Panc1 (cell line): ENCODE measurements around the gene DCC. TPM values are rescaled to one million over a fixed set of nuclear protein-coding genes. Genes with fewer than 3 reads are reported as not detected.

Source experiments
- ATAC-seq: fragments of 200-7000 bp; cut with Tn5 transposase; 2 replicates; pipeline ENCODE4 v1.9.1; 2020; ENCODE audit warnings: mild to moderate bottlenecking, moderate library complexity
- BruUV-seq: library from RNA; stranded (reverse); fragments of 400-500 nt; replicated peaks from 2 replicates; lab custom pipeline; 2021; lab: Mats Ljungman, UMichigan
- CTCF ChIA-PET: fragments of 300-600 bp; sonication (Branson Sonifier 250); formaldehyde crosslinking; loops from one replicate; lab custom pipeline; 2022; ENCODE audit warnings: antibody characterized with exemption; lab: Charles Lee
- POLR2A ChIA-PET: fragments of 300-600 bp; sonication (Branson Sonifier 250); formaldehyde crosslinking; loops from one replicate; lab custom pipeline; 2022; ENCODE audit warnings: antibody characterized with exemption; lab: Charles Lee
- DNase-seq: peaks from one replicate; pipeline ENCODE4 v3.0.0-alpha.2; 2010; ENCODE audit warnings: low read depth, low spot score
- H3K27ac ChIP-seq: 2 replicates; pipeline ENCODE4 v1.5.1; 2011; ENCODE audit warnings: mild to moderate bottlenecking, low read length, inconsistent platforms
- H3K27me3 ChIP-seq: fragments of 200-500 bp; sonication (Bioruptor generic); 2 replicates; pipeline ENCODE4 v1.6.0; 2014; ENCODE audit warnings: low read length, inconsistent platforms; ENCODE audit not compliant: control insufficient read depth, insufficient read depth
- H3K36me3 ChIP-seq: fragments of 200-500 bp; sonication (Bioruptor generic); 2 replicates; pipeline ENCODE4 v1.5.1; 2014; ENCODE audit warnings: inconsistent platforms, mild to moderate bottlenecking, low read length, moderate library complexity; ENCODE audit not compliant: control insufficient read depth, insufficient read depth
- H3K4me1 ChIP-seq: 2 replicates; pipeline ENCODE4 v1.5.1; 2011; ENCODE audit warnings: inconsistent platforms, mild to moderate bottlenecking, low read length, moderate library complexity; ENCODE audit not compliant: control insufficient read depth, insufficient read depth
- H3K4me3 ChIP-seq, 2 experiments: 2 replicates each; pipeline ENCODE4 v1.5.1; 2011 to 2012; ENCODE audit warnings: low read depth in 2 of 2, low read length in 2 of 2, mild to moderate bottlenecking in 2 of 2, inconsistent platforms in 1 of 2, moderate library complexity in 1 of 2
- H3K9me3 ChIP-seq: fragments of 200-500 bp; sonication (Bioruptor generic); 2 replicates; pipeline ENCODE4 v1.5.1; 2014; ENCODE audit warnings: low read depth, mild to moderate bottlenecking, inconsistent platforms, low read length, moderate library complexity; ENCODE audit not compliant: control insufficient read depth, insufficient read depth
- CTCF ChIP-seq: fragments of 450-650 bp; IDR thresholded peaks from 2 replicates; pipeline ENCODE4 v1.5.1; 2017; ENCODE audit warnings: mild to moderate bottlenecking
- POLR2AphosphoS5 ChIP-seq: IDR thresholded peaks from 2 replicates; pipeline ENCODE4 v1.6.1; 2012; ENCODE audit warnings: mild to moderate bottlenecking, low read depth, low read length, moderate library complexity
- REST ChIP-seq, 2 experiments: IDR thresholded peaks; 2 replicates each; pipeline ENCODE4 v1.6.1; 2011 to 2012; ENCODE audit warnings: low read depth in 2 of 2, control low read depth in 1 of 2, low read length in 1 of 2, mild to moderate bottlenecking in 1 of 2, moderate library complexity in 1 of 2; ENCODE audit not compliant: insufficient read depth in 1 of 2
- SIN3A ChIP-seq: IDR thresholded peaks from 2 replicates; pipeline ENCODE4 v1.6.1; 2012; ENCODE audit warnings: low read depth, mild to moderate bottlenecking, low read length, moderate library complexity, borderline replicate concordance; ENCODE audit not compliant: insufficient read depth
- TCF7L2 ChIP-seq: IDR thresholded peaks from 2 replicates; pipeline ENCODE4 v1.6.1; 2011; ENCODE audit warnings: mild to moderate bottlenecking, low read depth, low read length, inconsistent platforms
- in situ Hi-C: cut with HindIII; loops from 2 replicates; pipeline ENCODE4 v1.10.0; 2016; ENCODE audit warnings: low sequenced_read_pairs, low pct_unique_long_range_greater_than_20kb
- intact Hi-C: fragments of 100-400 bp; cut with micrococcal nuclease; formaldehyde crosslinking; loops from one replicate; pipeline ENCODE4 v1.10.0; 2022; ENCODE audit not compliant: unreplicated experiment
- total RNA-seq: library from RNA; stranded (reverse); gene quantifications from one replicate; pipeline ENCODE4 v1.2.1, GENCODE V29; 2021; ENCODE audit not compliant: unreplicated experiment

The DCC gene
- total RNA-seq, 1 experiment from 2014 or later = not detected

- ATAC-seq (no peak), DNase-seq (no peak)
- in situ Hi-C loops (no loop called here), intact Hi-C loops (no loop called here)
- Histone ChIP-seq H3K4me1 (no peaks in the 10 kb centered on the region), H3K27me3 (no peaks in the 10 kb centered on the region), H3K4me3 (no peak overlapping the region), H3K27ac (no peak overlapping the region), H3K36me3 (no peaks in the 10 kb centered on the region), H3K9me3 (no peaks in the 10 kb centered on the region)
- no peak for TF ChIP-seq POLR2AphosphoS5
- no peak for TF ChIP-seq SIN3A
- no peak for TF ChIP-seq CTCF
- TF ChIP-seq TCF7L2 = no peak
- no peak for TF ChIP-seq REST (IDR thresholded peaks at IDR 0.05; ENCODE audit: insufficient read depth in 1 of 2, low read depth in 2 of 2, low read length in 1 of 2)
- CTCF ChIA-PET = no interaction called here
- no TSS peak for BruUV-seq
- POLR2A ChIA-PET = no interaction called here
These were observed 613.4 kb downstream of the DCC start for GRCh38 chr18:52953387-52953786.

GRCh38 chr18:52963481-52963880 is 623.5 kb downstream of the DCC start:
- CTCF ChIA-PET = no interaction called here

More at GRCh38 chr18:52963481-52963880, 623.5 kb downstream of the DCC start:
- no peak overlapping the region for H3K4me3 ChIP-seq
- H3K9me3 ChIP-seq = no peaks in the 10 kb centered on the region
- DNase-seq = no peak
- TF ChIP-seq TCF7L2 = no peak
- TF ChIP-seq CTCF = no peak
- no peak for TF ChIP-seq REST (IDR thresholded peaks at IDR 0.05; ENCODE audit: insufficient read depth in 1 of 2, low read depth in 2 of 2, low read length in 1 of 2)
- no peak for TF ChIP-seq POLR2AphosphoS5
- TF ChIP-seq SIN3A = no peak
- no peaks in the 10 kb centered on the region for H3K36me3 ChIP-seq
- in situ Hi-C loops = no loop called here
- no peak overlapping the region for H3K27ac ChIP-seq
- no TSS peak for BruUV-seq
- no peaks in the 10 kb centered on the region for H3K27me3 ChIP-seq
- ATAC-seq = no peak
- H3K4me1 ChIP-seq = no peaks in the 10 kb centered on the region
- POLR2A ChIA-PET = no interaction called here
- intact Hi-C loops = no loop called here
